GM23338 (cell line): ENCODE data around the gene GSTK1. TPM values are rescaled to one million over a fixed set of nuclear protein-coding genes. Genes with fewer than 3 reads are reported as not detected.

Experiments
- ATAC-seq: fragments of 200-7000 bp; cut with Tn5 transposase; 3 replicates; pipeline ENCODE4 v1.9.1; 2020
- DNase-seq: peaks from one replicate; pipeline ENCODE4 v3.0.0-alpha.2; 2015; ENCODE audit warnings: low spot score
- H2AFZ ChIP-seq: fragments of 200-600 bp; sonication (generic); 2 replicates; pipeline ENCODE4 v1.8.0; 2016; ENCODE audit warnings: antibody characterized with exemption, mild to moderate bottlenecking, moderate library complexity
- H3F3A ChIP-seq: fragments of 200-600 bp; sonication (generic); replicated peaks from 2 replicates; pipeline ENCODE4 v1.8.0; 2017; ENCODE audit warnings: antibody characterized with exemption, mixed run types, low read depth
- H3K27ac ChIP-seq: fragments of 200-600 bp; sonication (generic); 2 replicates; pipeline ENCODE4 v1.6.1; 2016; ENCODE audit warnings: low read depth
- H3K27me3 ChIP-seq: fragments of 200-600 bp; sonication (generic); 2 replicates; pipeline ENCODE4 v1.8.0; 2016; ENCODE audit warnings: mild to moderate bottlenecking, mixed run types, moderate library complexity; ENCODE audit not compliant: insufficient read depth
- H3K36me3 ChIP-seq: fragments of 200-600 bp; sonication (generic); 2 replicates; pipeline ENCODE4 v1.8.0; 2016; ENCODE audit warnings: mild to moderate bottlenecking; ENCODE audit not compliant: insufficient read depth
- H3K4me1 ChIP-seq: fragments of 200-600 bp; sonication (generic); 2 replicates; pipeline ENCODE4 v1.8.0; 2016; ENCODE audit warnings: mild to moderate bottlenecking, moderate library complexity; ENCODE audit not compliant: insufficient read depth
- H3K4me2 ChIP-seq: fragments of 200-600 bp; sonication (generic); 2 replicates; pipeline ENCODE4 v1.7.1; 2017; ENCODE audit warnings: mixed run types
- H3K4me3 ChIP-seq: fragments of 200-600 bp; sonication (generic); 2 replicates; pipeline ENCODE4 v1.6.1; 2016; ENCODE audit warnings: mixed run types
- H3K79me2 ChIP-seq: fragments of 200-600 bp; sonication (generic); replicated peaks from 2 replicates; pipeline ENCODE4 v1.8.0; 2017; ENCODE audit warnings: mild to moderate bottlenecking; ENCODE audit not compliant: insufficient read depth
- H3K9me2 ChIP-seq: fragments of 200-600 bp; sonication (generic); 2 replicates; pipeline ENCODE4 v1.8.0; 2017; ENCODE audit not compliant: insufficient read depth
- H4K20me1 ChIP-seq: fragments of 200-600 bp; sonication (generic); replicated peaks from 2 replicates; pipeline ENCODE4 v1.8.0; 2017; ENCODE audit warnings: mild to moderate bottlenecking; ENCODE audit not compliant: insufficient read depth
- H3K27ac Mint-ChIP-seq: 2 replicates; pipeline ENCODE4 v1.8.0; 2020; ENCODE audit warnings: inconsistent platforms, mild to moderate bottlenecking, moderate library complexity, mixed read lengths
- H3K27me3 Mint-ChIP-seq: 3 replicates; pipeline ENCODE4 v1.8.0; 2022; ENCODE audit warnings: low read depth, mild to moderate bottlenecking, moderate library complexity, mixed read lengths, inconsistent platforms; ENCODE audit not compliant: insufficient read depth, poor library complexity
- H3K36me3 Mint-ChIP-seq: 3 replicates; pipeline ENCODE4 v1.8.0; 2021; ENCODE audit warnings: low read depth, mild to moderate bottlenecking, inconsistent platforms, moderate library complexity, mixed read lengths
- H3K4me1 Mint-ChIP-seq: 3 replicates; pipeline ENCODE4 v1.8.0; 2020; ENCODE audit warnings: mild to moderate bottlenecking, inconsistent platforms, mixed read lengths
- H3K4me3 Mint-ChIP-seq: 3 replicates; pipeline ENCODE4 v1.8.0; 2021; ENCODE audit warnings: moderate library complexity, mild to moderate bottlenecking, inconsistent platforms, mixed read lengths
- H3K9me3 Mint-ChIP-seq: 3 replicates; pipeline ENCODE4 v1.8.0; 2020; ENCODE audit warnings: moderate library complexity, mild to moderate bottlenecking, inconsistent platforms, mixed read lengths
- CREB1 ChIP-seq: fragments of 250-450 bp; sonication (Bioruptor Pico); IDR thresholded peaks from 2 replicates; pipeline ENCODE4 v1.5.0; 2020; ENCODE audit warnings: low read depth, mild to moderate bottlenecking, moderate library complexity
- ETS1 ChIP-seq: IDR thresholded peaks from 2 replicates; pipeline ENCODE4 v1.6.1; 2016; ENCODE audit warnings: antibody characterized with exemption
- EZH2 ChIP-seq: fragments of 200-600 bp; sonication (generic); IDR thresholded peaks from one replicate; pipeline ENCODE4 v1.8.0; 2017; ENCODE audit warnings: antibody characterized with exemption, mild to moderate bottlenecking, low read depth; ENCODE audit not compliant: unreplicated experiment
- JUNB ChIP-seq: IDR thresholded peaks from one replicate; pipeline ENCODE4 v1.6.1; 2016; ENCODE audit warnings: antibody characterized with exemption; ENCODE audit not compliant: unreplicated experiment
- POLR2AphosphoS5 ChIP-seq: IDR thresholded peaks from 2 replicates; pipeline ENCODE4 v1.6.1; 2016; ENCODE audit warnings: antibody characterized with exemption, low read depth
- REST ChIP-seq: IDR thresholded peaks from one replicate; pipeline ENCODE4 v1.6.1; 2018; ENCODE audit warnings: antibody characterized with exemption; ENCODE audit not compliant: unreplicated experiment
- STAT1 ChIP-seq: IDR thresholded peaks from one replicate; pipeline ENCODE4 v1.6.1; 2016; ENCODE audit warnings: antibody characterized with exemption; ENCODE audit not compliant: unreplicated experiment
- ZNF114 ChIP-seq: fragments of 250-450 bp; sonication (Bioruptor Pico); IDR thresholded peaks from 2 replicates; pipeline ENCODE4 v1.5.0; 2020; ENCODE audit warnings: mild to moderate bottlenecking, moderate library complexity
- ZNF462 ChIP-seq: fragments of 250-450 bp; sonication (Bioruptor Pico); IDR thresholded peaks from 2 replicates; pipeline ENCODE4 v1.5.0; 2020; ENCODE audit warnings: mild to moderate bottlenecking, moderate library complexity
- polyA plus RNA-seq: library from polyadenylated mRNA; unstranded; fragments of >200 nt; fragmentation: Nextera tagmentation; extraction: Ambion mirVana; gene quantifications from 2 replicates; pipeline ENCODE4 v1.2.1, GENCODE V29; 2016
- total RNA-seq: library from RNA; depleted of rRNA; stranded (reverse); fragments of >200 nt; shearing (Covaris generic); gene quantifications from 2 replicates; pipeline ENCODE4 v1.2.3, GENCODE V29; 2014

Gene GSTK1
- total and polyA plus RNA-seq, 2 experiments from 2014 or later, result 26.4 to 27.5 TPM

GRCh38 chr7:143300959-143301935 is 38.0 kb downstream of the GSTK1 start:
- peaks cover 6% of the 10 kb centered on the region for H3K79me2 ChIP-seq
- no peak overlapping the region for H3K4me3 Mint-ChIP-seq
- H3K4me3 ChIP-seq, result no peak overlapping the region
- H3K4me1 ChIP-seq, result no peaks in the 10 kb centered on the region
- peaks cover 5% of the 10 kb centered on the region; the same call in 1 of the 2 replicates for H3F3A ChIP-seq
- H3K9me2 ChIP-seq, result no peaks in the 10 kb centered on the region
- no peak overlapping the region for H2AFZ ChIP-seq
- no peak for TF ChIP-seq CREB1
- no peak for TF ChIP-seq ZNF114 (CRISPR knock-in tag)
- TF ChIP-seq ETS1, result no peak
- no peak for TF ChIP-seq REST
- no peak for TF ChIP-seq STAT1
- TF ChIP-seq EZH2, result no peak
- no peak for TF ChIP-seq ZNF462 (CRISPR knock-in tag)
- no peak for TF ChIP-seq JUNB
- no peak for TF ChIP-seq POLR2AphosphoS5
- H3K27me3 ChIP-seq, result no peaks in the 10 kb centered on the region
- no peak overlapping the region for H3K4me2 ChIP-seq
- peaks cover 16% of the 10 kb centered on the region for H4K20me1 ChIP-seq
- no peak for DNase-seq
- ATAC-seq, result no peak
- no peaks in the 10 kb centered on the region for H3K9me3 Mint-ChIP-seq
- no peak overlapping the region for H3K27ac ChIP-seq
- H3K27ac Mint-ChIP-seq, result no peak overlapping the region
- no peaks in the 10 kb centered on the region for H3K4me1 Mint-ChIP-seq
- peaks cover 80% of the 10 kb centered on the region for H3K36me3 ChIP-seq
- peaks cover 92% of the 10 kb centered on the region for H3K36me3 Mint-ChIP-seq
- H3K27me3 Mint-ChIP-seq, result peaks cover 5% of the 10 kb centered on the region
